Trophoblast cell (in vitro differentiated cells and primary cell): ENCODE results near the gene OR52E1.

Experiments
- DNase-seq, 2 donors: peaks; one replicate each; pipeline ENCODE4 v3.0.0-alpha.2; 2016
- H2AFZ ChIP-seq: 2 replicates; pipeline ENCODE4 v1.6.1; 2013; ENCODE audit warnings: low read length, moderate library complexity, mild to moderate bottlenecking; ENCODE audit not compliant: insufficient read depth, poor library complexity
- H2AK5ac ChIP-seq: 2 replicates; pipeline ENCODE4 v1.6.1; 2013; ENCODE audit warnings: mild to moderate bottlenecking, low read length
- H2BK120ac ChIP-seq: 2 replicates; pipeline ENCODE4 v1.6.1; 2013; ENCODE audit warnings: low read length, mild to moderate bottlenecking, moderate library complexity; ENCODE audit not compliant: insufficient read depth, poor library complexity
- H2BK12ac ChIP-seq: 2 replicates; pipeline ENCODE4 v1.6.1; 2013; ENCODE audit warnings: mild to moderate bottlenecking, low read length, moderate library complexity
- H2BK5ac ChIP-seq: 2 replicates; pipeline ENCODE4 v1.6.1; 2013; ENCODE audit warnings: low read length, low read depth, moderate library complexity, mild to moderate bottlenecking; ENCODE audit not compliant: poor library complexity
- H3K14ac ChIP-seq: 2 replicates; pipeline ENCODE4 v1.6.1; 2013; ENCODE audit warnings: mild to moderate bottlenecking, low read length
- H3K18ac ChIP-seq: 2 replicates; pipeline ENCODE4 v1.6.1; 2013; ENCODE audit warnings: mild to moderate bottlenecking, low read length
- H3K23ac ChIP-seq: 2 replicates; pipeline ENCODE4 v1.6.1; 2013; ENCODE audit warnings: low read length
- H3K27ac ChIP-seq: 2 replicates; pipeline ENCODE4 v1.5.1; 2013; ENCODE audit warnings: low read depth, mild to moderate bottlenecking, inconsistent platforms, low read length, moderate library complexity
- H3K27me3 ChIP-seq: 2 replicates; pipeline ENCODE4 v1.6.1; 2013; ENCODE audit warnings: inconsistent platforms, mild to moderate bottlenecking, low read length, moderate library complexity; ENCODE audit not compliant: insufficient read depth
- H3K36me3 ChIP-seq, 2 experiments: 1 replicate in 1 of 2; 2 replicates in 1 of 2; pipeline ENCODE4 v1.6.1; 2013; ENCODE audit warnings: low read length in 2 of 2, mild to moderate bottlenecking in 2 of 2, moderate library complexity in 1 of 2; ENCODE audit not compliant: insufficient read depth in 2 of 2, control insufficient read depth in 1 of 2
- H3K4ac ChIP-seq: 2 replicates; pipeline ENCODE4 v1.6.1; 2013; ENCODE audit warnings: low read depth, mild to moderate bottlenecking, low read length, moderate library complexity
- H3K4me1 ChIP-seq, 2 experiments: 1 replicate in 1 of 2; 2 replicates in 1 of 2; pipeline ENCODE4 v1.6.1; 2013; ENCODE audit warnings: low read length in 2 of 2, mild to moderate bottlenecking in 2 of 2, moderate library complexity in 1 of 2; ENCODE audit not compliant: insufficient read depth in 2 of 2, control insufficient read depth in 1 of 2
- H3K4me2 ChIP-seq: 2 replicates; pipeline ENCODE4 v1.6.1; 2013; ENCODE audit warnings: inconsistent platforms, mild to moderate bottlenecking, low read length, moderate library complexity
- H3K4me3 ChIP-seq: 2 replicates; pipeline ENCODE4 v1.5.1; 2013; ENCODE audit warnings: mild to moderate bottlenecking, low read depth, low read length, inconsistent platforms
- H3K79me1 ChIP-seq: one replicate; pipeline ENCODE4 v1.6.1; 2013; ENCODE audit warnings: low read length
- H3K79me2 ChIP-seq: 2 replicates; pipeline ENCODE4 v1.6.1; 2013; ENCODE audit warnings: low read length, mild to moderate bottlenecking; ENCODE audit not compliant: control insufficient read depth, insufficient read depth, poor library complexity
- H3K9ac ChIP-seq: 2 replicates; pipeline ENCODE4 v1.6.1; 2013; ENCODE audit warnings: mild to moderate bottlenecking, low read length
- H3K9me3 ChIP-seq: 2 replicates; pipeline ENCODE4 v1.6.1; 2013; ENCODE audit warnings: low read depth, mild to moderate bottlenecking, control low read depth, inconsistent platforms, low read length; ENCODE audit not compliant: insufficient read depth
- H4K12ac ChIP-seq: 2 replicates; pipeline ENCODE4 v1.6.1; 2013; ENCODE audit warnings: low read depth, mild to moderate bottlenecking, low read length, moderate library complexity
- H4K8ac ChIP-seq: 2 replicates; pipeline ENCODE4 v1.6.1; 2013; ENCODE audit warnings: low read depth, mild to moderate bottlenecking, low read length, moderate library complexity
- H4K91ac ChIP-seq: one replicate; pipeline ENCODE4 v1.6.1; 2013; ENCODE audit warnings: low read depth, mild to moderate bottlenecking, low read length, moderate library complexity
- WGBS: extraction: QIAGEN DNeasy Blood & Tissue Kit; methylation state at CpG from one replicate; pipeline ENCODE4 v1.1.7; 2013; ENCODE audit warnings: missing lambda C conversion rate; ENCODE audit not compliant: insufficient read length, insufficient coverage; ENCODE audit errors: extremely low coverage; 5-methylcytosine and 5-hydroxymethylcytosine counted together

Gene OR52E1

GRCh38 chr11:5103066-5103465, 33.7 kb downstream of the OR52E1 start:
- H3K4me3 ChIP-seq, result no peak overlapping the region
- peaks cover 0 to 2% of the 10 kb centered on the region in 2 experiments for H3K4me1 ChIP-seq
- no peak overlapping the region for H2AK5ac ChIP-seq
- H3K9ac ChIP-seq, result no peak overlapping the region
- no peak overlapping the region for H2AFZ ChIP-seq
- no peaks in the 10 kb centered on the region for H3K79me1 ChIP-seq
- H3K27ac ChIP-seq, result no peak overlapping the region
- no peak overlapping the region for H3K4ac ChIP-seq
- no peak overlapping the region for H2BK5ac ChIP-seq
- H3K36me3 ChIP-seq, result no peaks in the 10 kb centered on the region
- no peak overlapping the region for H4K91ac ChIP-seq
- no peak overlapping the region for H3K14ac ChIP-seq
- no peaks in the 10 kb centered on the region for H3K79me2 ChIP-seq
- H2BK12ac ChIP-seq, result no peak overlapping the region
- no peak overlapping the region for H4K12ac ChIP-seq
- H4K8ac ChIP-seq, result no peak overlapping the region
- no peak overlapping the region for H3K4me2 ChIP-seq
- H3K27me3 ChIP-seq, result no peaks in the 10 kb centered on the region
- DNase-seq, result no peak
- no peak overlapping the region for H3K18ac ChIP-seq
- no peak overlapping the region for H2BK120ac ChIP-seq
- H3K23ac ChIP-seq, result no peak overlapping the region
- H3K9me3 ChIP-seq, result no peaks in the 10 kb centered on the region

GRCh38 chr11:5107285-5107684, 37.9 kb downstream of the OR52E1 start:
- H3K4me3 ChIP-seq, result no peak overlapping the region
- H2BK120ac ChIP-seq, result no peak overlapping the region
- no peak overlapping the region for H2BK12ac ChIP-seq
- H3K4ac ChIP-seq, result no peak overlapping the region
- H3K9ac ChIP-seq, result no peak overlapping the region
- H2AK5ac ChIP-seq, result no peak overlapping the region
- no peak overlapping the region for H3K23ac ChIP-seq
- H4K91ac ChIP-seq, result no peak overlapping the region
- no CpG with 5 or more reads among the region's 3 CpGs for WGBS
- H3K36me3 ChIP-seq, result no peaks in the 10 kb centered on the region
- DNase-seq, result no peak
- H3K4me1 ChIP-seq, result peaks cover 0 to 2% of the 10 kb centered on the region in 2 experiments
- no peak overlapping the region for H4K12ac ChIP-seq
- no peak overlapping the region for H3K4me2 ChIP-seq
- no peak overlapping the region for H3K18ac ChIP-seq
- no peak overlapping the region for H3K14ac ChIP-seq
- no peak overlapping the region for H4K8ac ChIP-seq
- H3K79me1 ChIP-seq, result no peaks in the 10 kb centered on the region
- H3K9me3 ChIP-seq, result no peaks in the 10 kb centered on the region
- no peaks in the 10 kb centered on the region for H3K27me3 ChIP-seq
- H3K27ac ChIP-seq, result no peak overlapping the region
- no peak overlapping the region for H2AFZ ChIP-seq
- no peaks in the 10 kb centered on the region for H3K79me2 ChIP-seq
- no peak overlapping the region for H2BK5ac ChIP-seq

GRCh38 chr11:5115339-5115738, 46.0 kb downstream of the OR52E1 start:
- Histone ChIP-seq H3K79me1 (no peaks in the 10 kb centered on the region), H3K18ac (no peak overlapping the region), H3K14ac (no peak overlapping the region), H2AFZ (no peak overlapping the region), H2BK120ac (no peak overlapping the region), H4K12ac (no peak overlapping the region), H2BK12ac (no peak overlapping the region), H3K9ac (no peak overlapping the region), H3K4me2 (no peak overlapping the region), H3K4me3 (no peak overlapping the region), H3K27me3 (no peaks in the 10 kb centered on the region), H3K27ac (no peak overlapping the region), H4K8ac (no peak overlapping the region), H3K4me1 (no peaks in the 10 kb centered on the region), H3K36me3 (no peaks in the 10 kb centered on the region), H3K9me3 (no peaks in the 10 kb centered on the region), H2AK5ac (no peak overlapping the region), H4K91ac (no peak overlapping the region), H3K4ac (no peak overlapping the region), H3K23ac (no peak overlapping the region), H2BK5ac (no peak overlapping the region), H3K79me2 (no peaks in the 10 kb centered on the region)
- no peak for DNase-seq
- no CpG with 5 or more reads among the region's 3 CpGs for WGBS

- Histone ChIP-seq H3K4ac (no peak overlapping the region), H3K27ac (no peak overlapping the region), H2AK5ac (no peak overlapping the region), H4K12ac (no peak overlapping the region), H3K36me3 (no peaks in the 10 kb centered on the region), H3K4me3 (no peak overlapping the region), H3K79me2 (no peaks in the 10 kb centered on the region), H3K79me1 (no peaks in the 10 kb centered on the region), H2BK5ac (no peak overlapping the region), H4K91ac (no peak overlapping the region), H2BK120ac (no peak overlapping the region), H3K14ac (no peak overlapping the region), H3K9ac (no peak overlapping the region), H3K23ac (no peak overlapping the region), H3K18ac (no peak overlapping the region), H2BK12ac (no peak overlapping the region), H2AFZ (no peak overlapping the region), H3K9me3 (no peaks in the 10 kb centered on the region), H3K27me3 (no peaks in the 10 kb centered on the region), H3K4me1 (no peaks in the 10 kb centered on the region), H3K4me2 (no peak overlapping the region), H4K8ac (no peak overlapping the region)
- no peak for DNase-seq
These were observed 48.2 kb downstream of the OR52E1 start for GRCh38 chr11:5117588-5117987.

- H3K14ac ChIP-seq, result no peak overlapping the region
- no peak for DNase-seq
These were observed 49.5 kb downstream of the OR52E1 start for GRCh38 chr11:5118893-5119292.

More at GRCh38 chr11:5118893-5119292, 49.5 kb downstream of the OR52E1 start:
- H3K4me3 ChIP-seq, result no peak overlapping the region
- H3K27ac ChIP-seq, result no peak overlapping the region
- no peak overlapping the region for H4K91ac ChIP-seq
- H4K8ac ChIP-seq, result no peak overlapping the region
- no peak overlapping the region for H2BK5ac ChIP-seq
- no peak overlapping the region for H3K9ac ChIP-seq
- H3K9me3 ChIP-seq, result no peaks in the 10 kb centered on the region
- no peak overlapping the region for H3K18ac ChIP-seq
- no peak overlapping the region for H2BK12ac ChIP-seq
- no peak overlapping the region for H3K4me2 ChIP-seq
- WGBS, result 100% methylated on average over 1 of the region's 1 CpG
- no peaks in the 10 kb centered on the region for H3K79me2 ChIP-seq
- no peak overlapping the region for H3K23ac ChIP-seq
- no peak overlapping the region for H2AFZ ChIP-seq
- no peaks in the 10 kb centered on the region for H3K27me3 ChIP-seq
- H3K4me1 ChIP-seq, result no peaks in the 10 kb centered on the region
- H4K12ac ChIP-seq, result no peak overlapping the region
- H3K4ac ChIP-seq, result no peak overlapping the region
- no peak overlapping the region for H2BK120ac ChIP-seq
- no peak overlapping the region for H2AK5ac ChIP-seq
- no peaks in the 10 kb centered on the region for H3K36me3 ChIP-seq
- no peaks in the 10 kb centered on the region for H3K79me1 ChIP-seq
